ENCODE data around the gene SDCCAG8. TPM values are rescaled to one million over a fixed set of nuclear protein-coding genes. Genes with fewer than 3 reads are reported as not detected.

SDCCAG8 gene
- total RNA-seq, 1 donor from 2014 or later = 97.1 TPM

- DNase-seq (ENCODE audit: low spot score in 2 of 2) = no peak
- peaks cover 9 to 32% of the 10 kb centered on the region in 2 donors for H3K36me3 ChIP-seq
- peaks cover 0 to 7% of the 10 kb centered on the region in 2 donors for H3K9me3 ChIP-seq
- no peak for TF ChIP-seq CTCF (IDR thresholded peaks at IDR 0.05)
- no peak overlapping the region for H3K27ac ChIP-seq
- H3K4me1 ChIP-seq = no peaks in the 10 kb centered on the region
- intact Hi-C loops (cut with DNase I) = no loop called here
- no peaks in the 10 kb centered on the region for H3K27me3 ChIP-seq
- H3K4me3 ChIP-seq = no peak overlapping the region
These were observed 25.8 kb downstream of the SDCCAG8 start for GRCh38 chr1:243281672-243282071.

GRCh38 chr1:243286409-243287122 lies 30.7 kb downstream of the SDCCAG8 start:
- H3K36me3 ChIP-seq = peaks cover 0 to 30% of the 10 kb centered on the region in 2 donors
- peaks cover 4 to 8% of the 10 kb centered on the region in 2 donors for H3K4me1 ChIP-seq
- DNase-seq (ENCODE audit: low spot score in 2 of 2) = no peak
- peak overlapping the region; percentile 46 to 68 for H3K27ac ChIP-seq
- intact Hi-C loops (cut with DNase I) = no loop called here
- TF ChIP-seq CTCF (IDR thresholded peaks at IDR 0.05) = no peak
- H3K4me3 ChIP-seq = no peak overlapping the region
- H3K27me3 ChIP-seq = no peaks in the 10 kb centered on the region
- H3K9me3 ChIP-seq = no peaks in the 10 kb centered on the region

- Histone ChIP-seq H3K4me1 (peaks cover 4 to 8% of the 10 kb centered on the region in 2 donors), H3K4me3 (no peak overlapping the region), H3K9me3 (no peaks in the 10 kb centered on the region), H3K27ac (peak overlapping the region; percentile 46 to 68), H3K27me3 (no peaks in the 10 kb centered on the region), H3K36me3 (peaks cover 0 to 30% of the 10 kb centered on the region in 2 donors)
- no peak for DNase-seq (ENCODE audit: low spot score in 2 of 2)
- TF ChIP-seq CTCF (IDR thresholded peaks at IDR 0.05) = no peak
- intact Hi-C loops (cut with DNase I) = no loop called here
These were observed 31.3 kb downstream of the SDCCAG8 start for GRCh38 chr1:243287123-243287460.

GRCh38 chr1:243287652-243288051 lies 31.8 kb downstream of the SDCCAG8 start:
- Histone ChIP-seq H3K27me3 (no peaks in the 10 kb centered on the region), H3K4me1 (peaks cover 4 to 8% of the 10 kb centered on the region in 2 donors), H3K9me3 (no peaks in the 10 kb centered on the region), H3K4me3 (no peak overlapping the region), H3K36me3 (peaks cover 0 to 24% of the 10 kb centered on the region in 2 donors), H3K27ac (peak overlapping the region; percentile 46 to 68)
- intact Hi-C loops (cut with DNase I) = no loop called here
- no peak for DNase-seq (ENCODE audit: low spot score in 2 of 2)
- no peak for TF ChIP-seq CTCF (IDR thresholded peaks at IDR 0.05)

- Histone ChIP-seq H3K27ac (peak overlapping the region; percentile 46 to 68), H3K4me3 (no peak overlapping the region), H3K27me3 (no peaks in the 10 kb centered on the region), H3K36me3 (peaks cover 0 to 22% of the 10 kb centered on the region in 2 donors), H3K4me1 (peaks cover 4 to 8% of the 10 kb centered on the region in 2 donors), H3K9me3 (no peaks in the 10 kb centered on the region)
- no peak for DNase-seq (ENCODE audit: low spot score in 2 of 2)
- no peak for TF ChIP-seq CTCF (IDR thresholded peaks at IDR 0.05)
- intact Hi-C loops (cut with DNase I) = no loop called here
These were observed 32.2 kb downstream of the SDCCAG8 start for GRCh38 chr1:243288062-243288461.
